HCT116 (cell line): ENCODE results near the gene DHRSX.

Source experiments
- ATF3 ChIP-seq: IDR thresholded peaks from 2 replicates; pipeline ENCODE4 v1.6.1; 2012
- CTCF ChIP-seq, 3 experiments: fragments of 200-600 bp in 1 of 3; sonication (generic) in 1 of 3; IDR thresholded peaks in 2 of 3; conservative IDR thresholded peaks in 1 of 3; 2 replicates each; pipeline ENCODE4 v1.5.1; 2012 to 2017; ENCODE audit warnings: low read depth in 2 of 3, low read length in 2 of 3, antibody characterized with exemption in 1 of 3, borderline replicate concordance in 1 of 3, control low read depth in 1 of 3, mild to moderate bottlenecking in 1 of 3, mixed read lengths in 1 of 3, mixed run types in 1 of 3, moderate library complexity in 1 of 3; ENCODE audit not compliant: insufficient read depth in 1 of 3
- ELF1 ChIP-seq: IDR thresholded peaks from 2 replicates; pipeline ENCODE4 v1.6.1; 2012; ENCODE audit warnings: low read depth, borderline replicate concordance
- EZH2 ChIP-seq: fragments of 200-600 bp; sonication (generic); IDR thresholded peaks from 2 replicates; pipeline ENCODE4 v1.6.1; 2017; ENCODE audit warnings: antibody characterized with exemption, mixed run types
- EZH2phosphoT487 ChIP-seq: fragments of 200-600 bp; IDR thresholded peaks from 2 replicates; pipeline ENCODE4 v1.6.1; 2018; ENCODE audit warnings: antibody characterized with exemption, borderline replicate concordance
- MAX ChIP-seq: IDR thresholded peaks from 2 replicates; pipeline ENCODE4 v1.6.1; 2012
- POLR2A ChIP-seq: IDR thresholded peaks from 2 replicates; pipeline ENCODE4 v1.7.0; 2011; ENCODE audit warnings: borderline replicate concordance; ENCODE audit not compliant: insufficient read depth, insufficient read length; ENCODE audit errors: extremely low read depth
- RAD21 ChIP-seq: IDR thresholded peaks from 2 replicates; pipeline ENCODE4 v1.6.1; 2012; ENCODE audit warnings: low read depth, mild to moderate bottlenecking
- REST ChIP-seq: IDR thresholded peaks from 2 replicates; pipeline ENCODE4 v1.6.1; 2012; ENCODE audit warnings: low read depth
- YY1 ChIP-seq: IDR thresholded peaks from 2 replicates; pipeline ENCODE4 v1.6.1; 2011; ENCODE audit warnings: low read length, low read depth, moderate library complexity, mild to moderate bottlenecking; ENCODE audit not compliant: insufficient replicate concordance; ENCODE audit errors: extremely low read depth
- ZBTB33 ChIP-seq: IDR thresholded peaks from 2 replicates; pipeline ENCODE4 v1.6.1; 2011; ENCODE audit warnings: mild to moderate bottlenecking, low read length, moderate library complexity; ENCODE audit not compliant: insufficient replicate concordance; ENCODE audit errors: extremely low read depth
- ZFX ChIP-seq: fragments of 450-650 bp; IDR thresholded peaks from 2 replicates; pipeline ENCODE4 v1.6.1; 2017

GRCh38 chrX:2412131-2412530, 88.6 kb downstream of the DHRSX start:
- TF ChIP-seq CTCF (IDR thresholded peaks at IDR 0.05 in 2 of 3, conservative IDR thresholded peaks at IDR 0.05 in 1 of 3; ENCODE audit: borderline replicate concordance in 1 of 3, insufficient read depth in 1 of 3, low read depth in 2 of 3, low read length in 2 of 3) (no peak), ZBTB33 (no peak), MAX (no peak), POLR2A (no peak), EZH2phosphoT487 (no peak), ATF3 (no peak), RAD21 (no peak), ZFX (no peak), EZH2 (no peak), YY1 (no peak), REST (no peak), ELF1 (no peak)
